H1 (cell line): ENCODE data around the gene GRM7. TPM values are rescaled to one million over a fixed set of nuclear protein-coding genes. Genes with fewer than 3 reads are reported as not detected.

Source experiments
- CTCF ChIA-PET: fragments of 300-600 bp; sonication (Branson Sonifier 250); formaldehyde crosslinking; loops from one replicate; lab custom pipeline; 2021; ENCODE audit not compliant: partially characterized antibody; lab: Charles Lee
- POLR2A ChIA-PET: fragments of 300-600 bp; sonication (Branson Sonifier 250); formaldehyde crosslinking; loops from one replicate; lab custom pipeline; 2021; ENCODE audit warnings: inconsistent platforms; ENCODE audit not compliant: partially characterized antibody; lab: Charles Lee
- DNase-seq, 2 experiments: peaks; one replicate each; pipeline versions ENCODE4 v3.0.0 to v3.0.0-alpha.2; 2010 to 2022; ENCODE audit warnings: low spot score in 2 of 2, low read depth in 1 of 2, mixed read lengths in 1 of 2
- FAIRE-seq: peaks from 2 replicates; lab custom pipeline; 2011; peaks lifted over from hg19 to GRCh38; lab: Jason Lieb, UNC
- H2AFZ ChIP-seq: 2 replicates; pipeline ENCODE4 v1.8.1; 2012; ENCODE audit warnings: low read length, inconsistent platforms
- H2AK5ac ChIP-seq: 2 replicates; pipeline ENCODE4 v1.6.1; 2013; ENCODE audit warnings: low read depth, low read length
- H2BK120ac ChIP-seq: replicated peaks from 2 replicates; pipeline ENCODE3; 2013; ENCODE audit warnings: low read depth, low read length, inconsistent platforms
- H2BK12ac ChIP-seq: 2 replicates; pipeline ENCODE4 v1.6.1; 2013; ENCODE audit warnings: low read depth, low read length
- H2BK15ac ChIP-seq: 2 replicates; pipeline ENCODE4 v1.6.1; 2013; ENCODE audit warnings: low read length
- H2BK20ac ChIP-seq: 2 replicates; pipeline ENCODE4 v1.6.1; 2013; ENCODE audit warnings: low read length
- H2BK5ac ChIP-seq: 2 replicates; pipeline ENCODE4 v1.6.1; 2013; ENCODE audit warnings: low read depth, low read length
- H3K14ac ChIP-seq: 2 replicates; pipeline ENCODE4 v1.6.1; 2013; ENCODE audit warnings: inconsistent platforms; ENCODE audit not compliant: insufficient read length
- H3K18ac ChIP-seq: 2 replicates; pipeline ENCODE4 v1.6.1; 2013; ENCODE audit warnings: low read length; ENCODE audit errors: extremely low read depth
- H3K23ac ChIP-seq: 2 replicates; pipeline ENCODE4 v1.6.1; 2013; ENCODE audit warnings: inconsistent platforms; ENCODE audit not compliant: insufficient read length
- H3K23me2 ChIP-seq: 2 replicates; pipeline ENCODE4 v1.6.1; 2013; ENCODE audit warnings: low read depth, low read length
- H3K27ac ChIP-seq: 2 replicates; pipeline ENCODE4 v1.6.1; 2011; ENCODE audit warnings: low read depth, low read length, inconsistent platforms
- H3K27me3 ChIP-seq, 4 experiments: replicated peaks in 1 of 4; 1 replicate in 1 of 4; 2 replicates in 3 of 4; pipeline versions ENCODE4 v1.6.1 to v1.8.1; 2011 to 2013; ENCODE audit warnings: low read length in 3 of 4, mild to moderate bottlenecking in 3 of 4, inconsistent platforms in 2 of 4, mixed read lengths in 2 of 4, moderate library complexity in 1 of 4; ENCODE audit not compliant: control insufficient read depth in 3 of 4, insufficient read depth in 3 of 4; ENCODE audit errors: extremely low read depth in 1 of 4
- H3K36me3 ChIP-seq, 4 experiments: 2 replicates each; pipeline versions ENCODE4 v1.6.1 to v1.8.1; 2011 to 2013; ENCODE audit warnings: mild to moderate bottlenecking in 4 of 4, low read length in 3 of 4, moderate library complexity in 2 of 4, control low read depth in 1 of 4, inconsistent platforms in 1 of 4; ENCODE audit not compliant: insufficient read depth in 4 of 4, control insufficient read depth in 2 of 4
- H3K4ac ChIP-seq: replicated peaks from 2 replicates; pipeline ENCODE3; 2013; ENCODE audit warnings: low read length, low read depth, mixed read lengths, inconsistent platforms; ENCODE audit not compliant: insufficient read length
- H3K4me1 ChIP-seq, 4 experiments: replicated peaks in 1 of 4; 1 replicate in 1 of 4; 2 replicates in 3 of 4; pipeline versions ENCODE4 v1.6.1 to v1.8.1; 2011 to 2013; ENCODE audit warnings: low read length in 3 of 4, inconsistent platforms in 2 of 4, mixed read lengths in 1 of 4; ENCODE audit not compliant: insufficient read depth in 4 of 4, control insufficient read depth in 3 of 4
- H3K4me2 ChIP-seq, 2 experiments: 2 replicates each; pipeline versions ENCODE4 v1.6.1 to v1.8.1; 2011 to 2013; ENCODE audit warnings: low read depth in 2 of 2, low read length in 2 of 2, control low read depth in 1 of 2, inconsistent platforms in 1 of 2, mild to moderate bottlenecking in 1 of 2; ENCODE audit not compliant: insufficient read depth in 1 of 2
- H3K4me3 ChIP-seq, 4 experiments: fragments of 200-600, 300-600 bp in 1 of 4; sonication (generic), shearing (Covaris generic), sonication (Bioruptor Twin) in 1 of 4; 2 replicates each; pipeline versions ENCODE4 v1.5.1 to v1.8.1; 2011 to 2016; ENCODE audit warnings: low read length in 4 of 4, low read depth in 3 of 4, control low read depth in 2 of 4, inconsistent platforms in 2 of 4, mild to moderate bottlenecking in 2 of 4, mixed read lengths in 1 of 4, moderate library complexity in 1 of 4; ENCODE audit not compliant: insufficient read depth in 2 of 4; ENCODE audit errors: extremely low read depth in 1 of 4
- H3K56ac ChIP-seq: replicated peaks from 2 replicates; pipeline ENCODE3; 2013; ENCODE audit warnings: low read depth, mild to moderate bottlenecking, mixed read lengths, low read length, inconsistent platforms; ENCODE audit not compliant: insufficient read length
- H3K79me1 ChIP-seq: 2 replicates; pipeline ENCODE4 v1.6.1; 2013; ENCODE audit warnings: low read depth, low read length, control low read depth
- H3K79me2 ChIP-seq, 2 experiments: 2 replicates each; pipeline versions ENCODE4 v1.6.1 to v1.8.1; 2012 to 2013; ENCODE audit warnings: low read length in 2 of 2, mild to moderate bottlenecking in 2 of 2, inconsistent platforms in 1 of 2; ENCODE audit not compliant: insufficient read depth in 2 of 2, control insufficient read depth in 1 of 2
- H3K9ac ChIP-seq, 4 experiments: replicated peaks in 1 of 4; 1 replicate in 1 of 4; 2 replicates in 3 of 4; pipeline versions ENCODE4 v1.6.1 to v1.8.1; 2011 to 2013; ENCODE audit warnings: low read depth in 3 of 4, low read length in 3 of 4, control low read depth in 2 of 4, mild to moderate bottlenecking in 2 of 4, moderate library complexity in 2 of 4, inconsistent platforms in 1 of 4; ENCODE audit errors: extremely low read depth in 1 of 4
- H3K9me3 ChIP-seq, 2 experiments: 2 replicates each; pipeline versions ENCODE4 v1.6.1 to v1.8.1; 2012 to 2013; ENCODE audit warnings: mild to moderate bottlenecking in 2 of 2, moderate library complexity in 2 of 2, control low read depth in 1 of 2, inconsistent platforms in 1 of 2, low read depth in 1 of 2, low read length in 1 of 2, mixed read lengths in 1 of 2; ENCODE audit not compliant: insufficient read depth in 2 of 2
- H4K20me1 ChIP-seq, 2 experiments: replicated peaks in 1 of 2; 2 replicates each; pipeline versions ENCODE3 to v1.8.1; 2011 to 2013; ENCODE audit warnings: inconsistent platforms in 2 of 2, low read length in 2 of 2, mild to moderate bottlenecking in 1 of 2; ENCODE audit not compliant: insufficient read depth in 2 of 2, control insufficient read depth in 1 of 2
- H4K5ac ChIP-seq: 2 replicates; pipeline ENCODE4 v1.6.1; 2013; ENCODE audit warnings: low read length, low read depth, mixed read lengths, inconsistent platforms; ENCODE audit not compliant: insufficient read length
- H4K8ac ChIP-seq: 2 replicates; pipeline ENCODE4 v1.8.0; 2013; ENCODE audit warnings: mild to moderate bottlenecking, moderate library complexity, low read length, inconsistent platforms; ENCODE audit not compliant: insufficient read depth; ENCODE audit errors: extremely low read depth
- H4K91ac ChIP-seq: replicated peaks from 2 replicates; pipeline ENCODE3; 2013; ENCODE audit warnings: low read length, mixed read lengths, inconsistent platforms; ENCODE audit not compliant: insufficient read length
- ATF3 ChIP-seq: IDR thresholded peaks from 2 replicates; pipeline ENCODE4 v1.6.1; 2011; ENCODE audit warnings: low read depth, mild to moderate bottlenecking, low read length; ENCODE audit not compliant: insufficient read depth
- BACH1 ChIP-seq: IDR thresholded peaks from 2 replicates; pipeline ENCODE4 v1.6.1; 2012; ENCODE audit warnings: low read length, improper control_type of control experiment
- CHD1 ChIP-seq: IDR thresholded peaks from 2 replicates; pipeline ENCODE4 v1.6.1; 2012; ENCODE audit warnings: low read depth, low read length, improper control_type of control experiment
- GTF2F1 ChIP-seq: IDR thresholded peaks from 2 replicates; pipeline ENCODE4 v1.6.1; 2012; ENCODE audit warnings: low read depth, low read length, improper control_type of control experiment, borderline replicate concordance
- HDAC6 ChIP-seq: IDR thresholded peaks from one replicate; pipeline ENCODE4 v1.7.1; 2012; ENCODE audit warnings: low read depth, mild to moderate bottlenecking, inconsistent platforms, low read length, moderate library complexity
- KDM1A ChIP-seq: fragments of 200-600, 300-600 bp; sonication (generic); IDR thresholded peaks from 2 replicates; pipeline ENCODE4 v1.7.1; 2016; ENCODE audit warnings: mild to moderate bottlenecking, low read length, borderline replicate concordance
- NRF1 ChIP-seq: IDR thresholded peaks from 2 replicates; pipeline ENCODE4 v1.6.1; 2011; ENCODE audit warnings: mild to moderate bottlenecking, low read depth, low read length, improper control_type of control experiment
- POLR2A ChIP-seq, 2 experiments: IDR thresholded peaks; 1 replicate in 1 of 2; 2 replicates in 1 of 2; pipeline ENCODE4 v1.6.1; 2011; ENCODE audit warnings: low read depth in 2 of 2, low read length in 2 of 2, mild to moderate bottlenecking in 2 of 2; ENCODE audit errors: control extremely low read depth in 1 of 2
- SIRT6 ChIP-seq: IDR thresholded peaks from one replicate; pipeline ENCODE4 v1.7.1; 2012; ENCODE audit warnings: low read length, inconsistent platforms
- WGBS, 2 experiments: shearing (Covaris generic) in 1 of 2; methylation state at CpG; one replicate each; pipeline versions ENCODE4 v1.1.6 to v1.1.7; 2013 to 2015; ENCODE audit warnings: low lambda C conversion rate in 2 of 2, mixed read lengths in 2 of 2, inconsistent platforms in 1 of 2, low coverage in 1 of 2, missing lambda C conversion rate in 1 of 2; ENCODE audit not compliant: insufficient replicate concordance in 2 of 2, insufficient coverage in 1 of 2, insufficient read length in 1 of 2; ENCODE audit errors: extremely low coverage in 1 of 2, missing lambda C conversion rate in 1 of 2; 5-methylcytosine and 5-hydroxymethylcytosine counted together
- polyA plus RNA-seq, 7 experiments: library from polyadenylated mRNA; depleted of rRNA in 3 of 7; stranded (reverse) in 5 of 7; unstranded in 2 of 7; fragments of >200 nt in 5 of 7; fragments of 200-250 nt in 2 of 7; gene quantifications; 1 replicate in 5 of 7; 2 replicates in 1 of 7; 4 replicates in 1 of 7; pipeline versions ENCODE4 v1.2.1 to v1.2.3, GENCODE V29; 2011 to 2013; ENCODE audit warnings: missing spikeins in 2 of 7, mixed read lengths in 2 of 7
- total RNA-seq: library from RNA; stranded (reverse); fragmentation: NEBNext Ultra II Directional; extraction: Animal tissue kit (Norgen Biotek cat#: 25700); gene quantifications from 2 replicates; pipeline ENCODE4 v1.2.1, GENCODE V29; 2021

GRM7 gene
- total and polyA plus RNA-seq, 2 of the 8 experiments (the other 6 are each of a cell fraction or from before 2014, with no cell fraction given): 0.17 to 0.24 TPM

DNA sequence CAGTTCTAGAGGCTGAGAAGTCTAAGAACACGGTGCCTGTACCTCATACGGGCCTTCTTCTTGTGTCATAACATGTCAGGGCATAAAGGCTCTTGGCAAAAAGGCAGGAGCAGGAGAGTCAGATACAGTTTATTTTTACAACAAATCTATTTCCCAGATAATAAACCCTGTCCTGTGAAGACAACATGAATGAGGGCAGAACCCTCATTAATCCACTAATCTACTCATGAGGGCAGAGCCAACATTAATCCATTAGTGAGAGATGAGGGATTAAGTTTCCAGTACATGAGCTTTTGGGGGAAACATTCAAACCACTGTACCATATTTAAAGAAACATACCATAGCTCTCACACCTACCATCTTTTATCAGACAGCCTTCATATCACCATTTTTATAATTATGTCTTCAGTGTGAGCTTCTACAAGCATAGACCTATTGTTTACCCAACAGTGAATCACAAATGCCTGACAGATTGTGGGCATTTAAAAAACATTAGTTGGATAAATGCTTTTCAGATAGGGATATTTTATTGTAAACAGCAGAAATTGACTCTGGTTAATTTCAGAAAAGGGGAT lies 645.8 kb downstream of the GRM7 start:
- no peak overlapping the region for H3K4me2 ChIP-seq
- POLR2A ChIA-PET: interaction anchor here (0.7 kb wide), 1 partner anchor 87 kb away, joined by 3 read pairs; no protein-coding TSS in a partner anchor
- no peak overlapping the region for H2AK5ac ChIP-seq
- H3K79me2 ChIP-seq: no peaks in the 10 kb centered on the region
- H2BK20ac ChIP-seq: no peak overlapping the region
- DNase-seq: no peak
- WGBS, 2 experiments: 66% methylated on average over 2 of the region's 2 CpGs; no CpG with 5 or more reads in 1 of the 2 experiments
- H3K23ac ChIP-seq: no peak overlapping the region
- no peak for TF ChIP-seq SIRT6
- TF ChIP-seq CHD1: no peak
- TF ChIP-seq POLR2A (IDR thresholded peaks at IDR 0.05; ENCODE audit: control extremely low read depth in 1 of 2, low read depth in 2 of 2, low read length in 2 of 2): no peak
- TF ChIP-seq HDAC6: no peak
- no peak for TF ChIP-seq ATF3
- TF ChIP-seq KDM1A: no peak
- TF ChIP-seq GTF2F1: no peak
- no peak for TF ChIP-seq NRF1
- TF ChIP-seq BACH1: no peak
- H3K14ac ChIP-seq: no peak overlapping the region
- H4K91ac ChIP-seq: no peak overlapping the region
- H3K9ac ChIP-seq: no peak overlapping the region
- no peaks in the 10 kb centered on the region for H3K23me2 ChIP-seq
- no peak overlapping the region for H3K4ac ChIP-seq
- no peak overlapping the region for H2AFZ ChIP-seq
- no peaks in the 10 kb centered on the region for H4K20me1 ChIP-seq
- no peaks in the 10 kb centered on the region for H3K9me3 ChIP-seq
- H3K79me1 ChIP-seq: no peaks in the 10 kb centered on the region
- H2BK5ac ChIP-seq: no peak overlapping the region
- H3K27me3 ChIP-seq: peaks cover 0 to 1% (median 0%) of the 10 kb centered on the region in 4 experiments; a peak in 1 of 7 replicates
- no peak overlapping the region for H3K4me3 ChIP-seq
- no peaks in the 10 kb centered on the region for H3K36me3 ChIP-seq
- no peak overlapping the region for H2BK12ac ChIP-seq
- no peak overlapping the region for H3K18ac ChIP-seq
- no peak overlapping the region for H2BK15ac ChIP-seq
- no peak overlapping the region for H3K56ac ChIP-seq
- H2BK120ac ChIP-seq: no peak overlapping the region
- no peak overlapping the region for H4K8ac ChIP-seq
- H3K27ac ChIP-seq: no peak overlapping the region
- CTCF ChIA-PET: interaction anchor here (1.3 kb wide), 1 partner anchor 14 kb away, joined by 3 read pairs; no protein-coding TSS in a partner anchor
- no peaks in the 10 kb centered on the region for H3K4me1 ChIP-seq
- no peak overlapping the region for H4K5ac ChIP-seq
- no peak for FAIRE-seq
